Lung (tissue), 12 donors: ENCODE data around the gene LLGL1. TPM values are rescaled to one million over a fixed set of nuclear protein-coding genes. Genes with fewer than 3 reads are reported as not detected.

ENCODE experiments used
- ATAC-seq: fragments of 200-7000 bp; cut with Tn5 transposase; one replicate; pipeline ENCODE4 v1.9.1; 2020; ENCODE audit warnings: moderate number of reproducible peaks; ENCODE audit not compliant: insufficient read depth, low FRiP score
- DNase-seq, 3 donors: peaks; one replicate each; pipeline ENCODE4 v3.0.0-alpha.2; 2013 to 2017
- H3K27ac ChIP-seq, 2 donors: one replicate each; pipeline ENCODE4 v1.5.1; 2013; ENCODE audit warnings: mild to moderate bottlenecking in 2 of 2, moderate library complexity in 2 of 2, control low read depth in 1 of 2, inconsistent platforms in 1 of 2, low read depth in 1 of 2, low read length in 1 of 2
- H3K27me3 ChIP-seq, 3 donors: one replicate each; pipeline ENCODE4 v1.5.1; 2013; ENCODE audit warnings: low read length in 2 of 3; ENCODE audit not compliant: control insufficient read depth in 3 of 3, insufficient read depth in 3 of 3
- H3K36me3 ChIP-seq, 4 donors: one replicate each; pipeline ENCODE4 v1.5.1; 2013; ENCODE audit warnings: low read length in 4 of 4, mild to moderate bottlenecking in 1 of 4, moderate library complexity in 1 of 4; ENCODE audit not compliant: control insufficient read depth in 4 of 4, insufficient read depth in 4 of 4
- H3K4me1 ChIP-seq, 5 donors: one replicate each; pipeline ENCODE4 v1.5.1; 2013; ENCODE audit warnings: low read length in 5 of 5, mild to moderate bottlenecking in 2 of 5, moderate library complexity in 1 of 5; ENCODE audit not compliant: control insufficient read depth in 5 of 5, insufficient read depth in 5 of 5
- H3K4me3 ChIP-seq: one replicate; pipeline ENCODE4 v1.5.1; 2013; ENCODE audit warnings: mild to moderate bottlenecking, control low read depth, moderate library complexity
- H3K9ac ChIP-seq, 2 donors: one replicate each; pipeline ENCODE4 v1.5.1; 2013; ENCODE audit warnings: low read length in 2 of 2, control low read depth in 1 of 2; ENCODE audit not compliant: insufficient read depth in 1 of 2
- H3K9me3 ChIP-seq, 4 donors: one replicate each; pipeline ENCODE4 v1.5.1; 2013; ENCODE audit warnings: low read length in 3 of 4, mild to moderate bottlenecking in 1 of 4, moderate library complexity in 1 of 4; ENCODE audit not compliant: control insufficient read depth in 4 of 4, insufficient read depth in 3 of 4
- WGBS, 2 donors: extraction: QIAGEN DNeasy Blood & Tissue Kit; methylation state at CpG; one replicate each; pipeline ENCODE4 v1.1.7; 2013; 5-methylcytosine and 5-hydroxymethylcytosine counted together
- polyA plus RNA-seq, 2 donors: library from polyadenylated mRNA; stranded (reverse); fragments of 200-250 nt; gene quantifications; one replicate each; pipeline ENCODE4 v1.2.1, GENCODE V29; 2013
- total RNA-seq, 2 donors: library from RNA; depleted of rRNA in 1 of 2; stranded (reverse); fragments of >200 nt in 1 of 2; gene quantifications; one replicate each; pipeline ENCODE4 v1.2.1, GENCODE V29; 2014 to 2021
- TF ChIP-seq, protein P1 (sequence below): IDR thresholded peaks from 2 replicates; pipeline ENCODE4 v1.5.1; 2012; ENCODE audit warnings: mild to moderate bottlenecking; ENCODE audit errors: control extremely low read depth, extremely low read depth
- donor health status: control.
- donor health status: control.
- donor health status: Bipolar disorder and iron deficiency.
- donor health status: healthy.
- donor health status: DM: yes; HTN: yes; CAD: no.

The LLGL1 gene
- total and polyA plus RNA-seq, 4 donors, result 7.1 to 21.8 (median 12.1) TPM

DNA sequence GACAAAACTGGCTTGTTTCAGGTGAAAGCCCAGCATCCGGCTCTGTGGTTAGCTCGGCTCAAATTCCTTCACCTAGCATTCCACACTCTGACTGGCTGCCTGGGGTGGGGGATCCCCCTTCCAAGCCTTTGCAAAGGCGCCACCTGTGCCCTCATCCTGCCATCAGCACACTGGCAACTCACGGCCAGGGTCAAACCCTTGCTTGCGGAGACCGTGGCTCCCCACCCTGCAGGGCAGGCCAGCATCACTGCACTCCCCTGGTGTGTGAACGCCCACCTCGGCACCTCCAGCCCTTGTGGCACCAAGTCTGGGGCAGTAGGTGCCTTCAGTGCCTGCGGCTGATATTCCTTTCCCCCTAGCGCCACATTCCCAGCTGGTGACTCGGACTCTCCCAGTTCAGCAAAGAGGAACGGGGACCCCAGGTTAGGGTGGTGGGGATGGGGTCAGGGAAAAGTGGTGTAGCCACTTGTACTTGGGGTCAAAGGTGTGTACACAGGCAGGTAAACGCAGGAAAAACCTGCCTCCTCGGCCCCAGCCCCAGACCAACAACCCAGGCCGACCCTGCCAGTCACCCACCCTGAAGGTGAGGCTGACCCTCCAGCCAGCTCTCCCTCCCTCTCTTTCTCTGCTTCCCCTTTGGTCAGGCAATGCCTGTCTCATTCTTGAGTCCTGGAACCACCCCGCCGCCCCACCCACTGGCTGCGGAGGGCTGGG lies 32.0 kb downstream of the LLGL1 start:
- TF ChIP-seq, protein P1, sequence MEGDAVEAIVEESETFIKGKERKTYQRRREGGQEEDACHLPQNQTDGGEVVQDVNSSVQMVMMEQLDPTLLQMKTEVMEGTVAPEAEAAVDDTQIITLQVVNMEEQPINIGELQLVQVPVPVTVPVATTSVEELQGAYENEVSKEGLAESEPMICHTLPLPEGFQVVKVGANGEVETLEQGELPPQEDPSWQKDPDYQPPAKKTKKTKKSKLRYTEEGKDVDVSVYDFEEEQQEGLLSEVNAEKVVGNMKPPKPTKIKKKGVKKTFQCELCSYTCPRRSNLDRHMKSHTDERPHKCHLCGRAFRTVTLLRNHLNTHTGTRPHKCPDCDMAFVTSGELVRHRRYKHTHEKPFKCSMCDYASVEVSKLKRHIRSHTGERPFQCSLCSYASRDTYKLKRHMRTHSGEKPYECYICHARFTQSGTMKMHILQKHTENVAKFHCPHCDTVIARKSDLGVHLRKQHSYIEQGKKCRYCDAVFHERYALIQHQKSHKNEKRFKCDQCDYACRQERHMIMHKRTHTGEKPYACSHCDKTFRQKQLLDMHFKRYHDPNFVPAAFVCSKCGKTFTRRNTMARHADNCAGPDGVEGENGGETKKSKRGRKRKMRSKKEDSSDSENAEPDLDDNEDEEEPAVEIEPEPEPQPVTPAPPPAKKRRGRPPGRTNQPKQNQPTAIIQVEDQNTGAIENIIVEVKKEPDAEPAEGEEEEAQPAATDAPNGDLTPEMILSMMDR, result no peak

DNA sequence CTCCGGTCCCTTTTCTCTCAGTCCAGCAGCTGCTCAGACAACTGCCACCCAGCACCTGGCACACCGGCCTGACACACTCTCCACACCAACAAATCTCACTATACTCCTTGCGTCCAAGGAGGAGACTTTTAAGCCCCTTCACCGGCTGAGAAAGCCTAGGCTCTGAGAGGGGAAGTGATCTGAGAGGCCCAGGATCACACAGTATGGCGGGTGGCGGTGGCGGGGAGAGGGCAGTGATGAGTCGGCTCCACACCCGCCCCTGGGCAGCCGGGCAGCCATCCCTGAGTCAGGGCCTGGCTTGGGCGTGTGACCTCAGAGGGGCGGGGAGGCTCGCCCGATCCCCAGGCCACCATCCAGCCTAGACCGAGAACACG lies 32.5 kb downstream of the LLGL1 start:
- peaks cover 6 to 32% (median 13%) of the 10 kb centered on the region in 4 donors for H3K36me3 ChIP-seq
- peak overlapping the region; percentile 91 for H3K4me3 ChIP-seq
- ATAC-seq, result peak; percentile 73
- H3K9ac ChIP-seq, result peak overlapping the region; percentile 55 to 65
- TF ChIP-seq, protein P1, result no peak
- peaks cover 15 to 34% (median 18%) of the 10 kb centered on the region in 5 donors for H3K4me1 ChIP-seq
- peak overlapping the region; percentile 97 to 98 for H3K27ac ChIP-seq
- no peaks in the 10 kb centered on the region for H3K27me3 ChIP-seq
- peak in 2 of 3 donors; percentile 37 to 43 for DNase-seq
- no peaks in the 10 kb centered on the region for H3K9me3 ChIP-seq
- 0 to 1% methylated on average over 14 to 16 of the region's 16 CpGs for WGBS, 2 donors

More for the DNA sequence above, 32.0 kb downstream of the LLGL1 start:
- H3K27me3 ChIP-seq, result no peaks in the 10 kb centered on the region
- peaks cover 6 to 37% (median 17%) of the 10 kb centered on the region in 4 donors for H3K36me3 ChIP-seq
- H3K27ac ChIP-seq, result peak overlapping the region; percentile 97 to 98
- peaks cover 15 to 34% (median 18%) of the 10 kb centered on the region in 5 donors for H3K4me1 ChIP-seq
- DNase-seq (peak in 1 of 3 donors; percentile 33), ATAC-seq (peak; percentile 24)
- H3K9me3 ChIP-seq, result no peaks in the 10 kb centered on the region
- 19 to 34% methylated on average over 18 of the region's 18 CpGs for WGBS, 2 donors
- H3K4me3 ChIP-seq, result peak overlapping the region; percentile 91
- H3K9ac ChIP-seq, result peak overlapping the region; percentile 55 to 65

DNA sequence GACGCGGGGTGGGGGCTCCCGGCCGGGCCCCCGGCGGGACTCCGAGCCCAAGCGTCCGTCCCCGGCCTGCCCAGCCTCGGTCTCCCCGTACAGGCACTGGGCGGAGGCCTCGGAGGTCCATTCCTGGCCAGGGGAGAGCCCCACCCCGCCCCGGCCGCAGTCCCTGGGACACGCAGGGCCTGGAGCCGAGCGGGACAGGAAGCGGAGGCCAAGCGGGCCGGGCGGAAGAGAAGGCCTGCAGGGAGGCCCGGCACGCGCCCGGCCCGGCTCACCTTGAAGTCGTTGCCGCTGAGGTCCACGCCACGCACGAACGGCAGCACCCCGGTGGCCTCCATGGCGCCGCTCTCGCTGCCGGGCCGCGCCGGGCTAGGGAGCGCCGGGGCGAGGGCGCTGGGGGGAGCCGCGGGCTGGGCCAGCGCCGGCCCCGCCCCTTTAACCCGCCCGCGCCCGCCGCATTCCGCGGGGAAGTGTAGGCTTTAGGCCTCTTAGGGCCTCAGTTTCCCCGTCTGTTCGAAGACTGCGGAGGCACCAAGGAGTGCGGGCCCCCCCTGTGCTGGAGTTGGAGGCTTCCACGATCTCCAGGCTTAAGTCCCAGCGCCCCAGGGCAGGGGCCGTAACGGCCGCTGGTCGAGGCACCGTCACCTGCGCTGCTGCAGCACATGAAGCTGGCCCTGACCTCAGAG lies 33.1 kb downstream of the LLGL1 start, which contains the start of gene FLII:
TSS of gene FLII (minus strand) at position 383 of the 683 bp plus-strand sequence. CDS start at position 335, 48 bp downstream.
- H3K9me3 ChIP-seq, result no peaks in the 10 kb centered on the region
- H3K4me1 ChIP-seq, result peaks cover 15 to 34% (median 18%) of the 10 kb centered on the region in 5 donors
- ATAC-seq (peak; percentile 76), DNase-seq (peak; percentile 43 to 46 (median 45))
- WGBS, 2 donors, result 0 to 1% methylated on average over 47 to 71 of the region's 71 CpGs
- peaks cover 6 to 31% (median 12%) of the 10 kb centered on the region in 4 donors for H3K36me3 ChIP-seq
- H3K4me3 ChIP-seq, result peak within 1 kb of the TSS; percentile 91
- H3K9ac ChIP-seq, result peak within 1 kb of the TSS; percentile 55 to 65
- H3K27ac ChIP-seq, result peak within 1 kb of the TSS; percentile 97 to 98
- no peaks in the 10 kb centered on the region for H3K27me3 ChIP-seq
- TF ChIP-seq, protein P1, result no peak
